Activated CD4-positive, alpha-beta T cell treated with anti-CD3 and anti-CD28 coated beads, Interleukin-2, amount 50 U/mL, for 24 hours (primary cell): ENCODE results near the gene AGBL5.

Experiments
- DNase-seq, 2 donors: peaks; one replicate each; pipeline ENCODE4 v3.0.0-alpha.2; 2020; ENCODE audit warnings: low read depth in 1 of 2, low spot score in 1 of 2

Gene AGBL5

GRCh38 chr2:27024188-27024587, 27.3 kb upstream of the AGBL5 start:
- no peak for DNase-seq

DNA sequence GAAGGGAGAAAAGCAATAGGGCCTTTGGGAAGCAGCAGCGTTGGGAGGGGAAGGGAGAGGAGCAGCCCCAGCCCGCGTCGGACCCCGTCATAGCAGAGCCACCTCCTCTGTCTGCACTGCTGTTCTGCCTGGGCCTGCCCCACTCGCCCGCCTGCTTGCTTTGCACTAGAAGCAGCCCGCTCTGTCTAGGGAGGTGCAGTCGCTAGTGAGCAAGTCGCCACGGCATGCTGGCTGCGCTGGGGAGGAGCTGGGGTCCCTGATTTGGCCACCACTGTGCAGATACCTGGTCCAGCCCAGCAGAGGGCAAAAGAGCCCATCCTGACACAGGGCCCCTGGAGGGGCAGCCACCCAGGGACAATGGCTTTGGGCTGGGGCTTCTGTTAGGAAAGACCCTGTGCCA, 26.7 kb upstream of the AGBL5 start:
- no peak for DNase-seq

- no peak for DNase-seq
Observed at GRCh38 chr2:27025281-27025800, 26.1 kb upstream of the AGBL5 start.

DNA sequence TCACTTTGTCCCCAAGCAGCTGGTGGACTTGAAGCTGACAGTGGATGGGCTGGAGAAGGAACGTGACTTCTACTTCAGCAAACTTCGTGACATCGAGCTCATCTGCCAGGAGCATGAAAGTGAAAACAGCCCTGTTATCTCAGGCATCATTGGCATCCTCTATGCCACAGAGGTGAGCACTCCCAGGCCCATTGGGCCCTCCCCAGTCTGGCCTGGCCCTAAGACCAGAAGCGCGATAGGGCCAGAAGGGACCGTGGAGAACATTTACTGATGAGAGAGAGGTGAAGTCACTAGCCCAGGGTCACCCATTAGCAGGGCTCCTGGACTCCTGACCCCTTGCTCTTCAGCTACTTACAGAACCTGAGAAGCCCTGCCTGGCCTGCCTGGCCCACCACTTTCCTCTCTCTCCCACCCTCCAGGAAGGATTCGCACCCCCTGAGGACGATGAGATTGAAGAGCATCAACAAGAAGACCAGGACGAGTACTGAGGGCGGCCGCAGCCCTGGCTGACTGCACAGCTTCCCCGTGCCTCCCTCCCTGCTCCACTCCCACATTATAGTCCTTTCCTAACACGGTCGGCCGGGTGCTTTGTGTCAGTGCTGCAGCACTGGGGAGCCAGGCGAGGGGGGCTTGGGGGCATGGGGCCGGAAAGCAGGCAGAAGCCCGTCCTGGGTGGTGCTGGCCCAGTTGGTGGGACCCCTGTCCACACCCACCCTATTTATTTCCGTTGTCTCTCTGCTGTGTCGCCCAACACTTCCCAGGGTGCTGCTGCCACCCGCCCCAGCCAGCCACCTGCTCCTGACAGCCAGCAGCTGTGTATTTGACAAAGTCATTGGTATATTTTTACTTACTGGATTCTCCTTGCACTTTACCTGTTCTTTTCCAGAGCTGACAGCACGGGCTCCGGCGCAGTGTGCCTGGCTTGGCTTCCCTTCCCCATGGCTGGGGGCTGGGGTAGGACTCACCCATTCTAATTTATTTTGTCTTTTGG, 25.3 kb upstream of the AGBL5 start:
- no peak for DNase-seq

- DNase-seq, result no peak
Observed at GRCh38 chr2:27027211-27027651, 24.2 kb upstream of the AGBL5 start.

- no peak for DNase-seq
Observed at GRCh38 chr2:27029051-27029450, 22.4 kb upstream of the AGBL5 start.

GRCh38 chr2:27032495-27033252, 18.8 kb upstream of the AGBL5 start, which contains the start of gene TMEM214:
Gene TMEM214, plus strand, starts transcription at chr2:27032965. Its CDS starts 51 bp downstream, at chr2:27033016.
- DNase-seq, result peak; percentile 59 to 70

GRCh38 chr2:27033253-27033852, 18.1 kb upstream of the AGBL5 start:
- no peak for DNase-seq

DNA sequence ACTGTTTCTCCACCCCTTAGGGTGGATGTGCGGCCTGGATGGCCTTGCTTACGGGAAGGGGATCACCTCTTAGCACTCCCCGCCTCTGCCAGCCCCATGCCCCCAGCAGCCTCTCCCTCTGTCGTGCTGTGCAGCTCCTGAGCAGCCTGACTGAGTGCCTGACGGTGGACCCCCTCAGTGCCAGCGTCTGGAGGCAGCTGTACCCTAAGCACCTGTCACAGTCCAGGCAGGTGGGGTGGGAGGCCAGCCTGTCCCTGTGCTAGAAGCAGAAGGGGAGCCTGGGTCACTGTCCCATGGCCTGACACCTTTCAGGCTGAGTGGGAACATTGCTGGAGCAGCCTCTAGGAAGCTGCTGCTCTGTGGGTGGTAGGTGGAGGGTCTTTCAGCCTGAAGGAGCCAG, 13.5 kb upstream of the AGBL5 start:
- DNase-seq, result no peak

DNA sequence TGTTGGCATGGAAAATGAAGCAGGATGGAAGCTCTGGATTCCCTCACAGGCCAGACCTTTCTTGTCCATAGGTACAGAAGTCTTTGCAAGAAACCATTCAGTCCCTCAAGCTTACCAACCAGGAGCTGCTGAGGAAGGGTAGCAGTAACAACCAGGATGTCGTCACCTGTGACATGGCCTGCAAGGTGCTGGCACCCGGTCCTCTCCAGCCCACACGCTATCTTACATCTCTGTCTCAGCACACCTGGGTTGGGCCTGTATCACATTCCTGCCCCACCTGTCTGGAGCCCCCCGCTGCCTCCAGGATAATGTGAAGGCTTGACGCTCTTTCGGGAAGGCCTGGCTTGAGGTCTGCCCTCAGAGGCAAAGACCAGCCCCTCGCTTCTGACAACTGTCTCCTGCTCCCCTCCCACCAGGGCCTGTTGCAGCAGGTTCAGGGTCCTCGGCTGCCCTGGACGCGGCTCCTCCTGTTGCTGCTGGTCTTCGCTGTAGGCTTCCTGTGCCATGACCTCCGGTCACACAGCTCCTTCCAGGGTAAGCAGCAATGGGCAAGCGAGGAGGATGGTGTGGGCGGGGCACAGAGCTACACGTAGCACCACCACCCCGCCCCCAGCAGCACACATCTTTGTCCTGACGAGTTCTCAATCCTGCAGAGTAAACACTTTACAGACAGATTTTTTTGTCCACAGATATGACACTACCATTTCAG, 12.7 kb upstream of the AGBL5 start:
- no peak for DNase-seq

- DNase-seq, result no peak
Observed at GRCh38 chr2:27039426-27039825, 12.0 kb upstream of the AGBL5 start.

GRCh38 chr2:27039871-27040270, 11.6 kb upstream of the AGBL5 start:
- no peak for DNase-seq

DNA sequence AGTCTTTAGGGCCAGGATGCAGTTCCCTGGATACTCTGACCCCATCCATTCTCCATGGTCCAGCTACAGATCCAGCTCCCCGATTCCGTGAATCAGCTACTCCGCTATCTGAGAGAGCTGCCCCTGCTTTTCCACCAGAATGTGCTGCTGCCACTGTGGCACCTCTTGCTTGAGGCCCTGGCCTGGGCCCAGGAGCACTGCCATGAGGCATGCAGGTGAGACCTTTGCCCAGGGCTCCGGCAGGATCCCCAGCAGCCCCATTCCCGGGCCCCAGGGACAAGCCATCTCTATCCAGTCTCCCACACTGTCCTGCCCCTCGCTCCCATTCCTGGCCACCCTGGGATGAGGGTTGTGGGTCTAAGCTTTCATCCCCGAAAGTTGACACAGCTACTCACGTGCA, 11.2 kb upstream of the AGBL5 start:
- no peak for DNase-seq

DNA sequence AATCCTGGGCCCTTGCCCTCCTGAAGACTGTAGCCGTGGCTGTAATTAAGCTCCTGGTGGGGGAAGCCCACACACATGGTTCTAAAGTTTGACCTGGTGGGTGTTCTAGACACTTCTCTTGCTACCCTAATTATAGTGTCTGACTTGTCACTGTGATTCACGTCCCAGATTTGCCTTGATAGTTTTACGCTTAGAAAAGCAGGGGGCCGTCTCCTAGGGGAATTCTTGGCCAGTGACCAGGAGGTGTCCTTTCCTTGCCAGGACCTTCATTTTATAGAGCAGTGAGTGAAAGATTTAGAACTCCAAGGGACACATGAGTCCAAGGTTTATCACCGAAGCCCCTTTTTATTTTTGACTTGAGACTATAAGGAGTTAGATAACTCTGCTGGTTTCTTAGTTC, 9.7 kb upstream of the AGBL5 start:
- no peak for DNase-seq

DNA sequence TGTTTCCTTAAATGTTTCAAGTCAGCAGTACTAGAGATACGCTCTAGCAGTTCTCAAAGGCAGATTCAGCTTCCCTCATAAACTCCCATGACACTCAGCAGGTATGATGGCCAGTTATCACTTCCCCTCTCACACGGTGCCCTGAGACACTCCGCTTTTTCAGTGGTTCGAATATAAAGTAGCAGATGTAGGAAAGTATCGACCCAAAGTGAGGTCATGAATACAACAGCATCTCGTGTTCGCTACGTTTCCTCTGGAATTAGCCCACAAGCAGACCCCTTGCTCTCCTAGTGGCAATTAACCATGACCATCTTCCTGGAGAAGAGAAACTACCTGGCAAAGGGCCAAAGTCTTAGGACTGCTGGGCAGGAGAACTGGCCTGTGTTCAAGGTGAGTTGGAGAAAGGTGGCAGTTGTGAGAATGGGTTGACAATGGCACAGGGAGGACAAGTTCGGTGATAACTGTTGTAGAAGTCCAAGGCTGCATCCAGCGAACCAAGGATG, 9.3 kb upstream of the AGBL5 start:
- no peak for DNase-seq

DNA sequence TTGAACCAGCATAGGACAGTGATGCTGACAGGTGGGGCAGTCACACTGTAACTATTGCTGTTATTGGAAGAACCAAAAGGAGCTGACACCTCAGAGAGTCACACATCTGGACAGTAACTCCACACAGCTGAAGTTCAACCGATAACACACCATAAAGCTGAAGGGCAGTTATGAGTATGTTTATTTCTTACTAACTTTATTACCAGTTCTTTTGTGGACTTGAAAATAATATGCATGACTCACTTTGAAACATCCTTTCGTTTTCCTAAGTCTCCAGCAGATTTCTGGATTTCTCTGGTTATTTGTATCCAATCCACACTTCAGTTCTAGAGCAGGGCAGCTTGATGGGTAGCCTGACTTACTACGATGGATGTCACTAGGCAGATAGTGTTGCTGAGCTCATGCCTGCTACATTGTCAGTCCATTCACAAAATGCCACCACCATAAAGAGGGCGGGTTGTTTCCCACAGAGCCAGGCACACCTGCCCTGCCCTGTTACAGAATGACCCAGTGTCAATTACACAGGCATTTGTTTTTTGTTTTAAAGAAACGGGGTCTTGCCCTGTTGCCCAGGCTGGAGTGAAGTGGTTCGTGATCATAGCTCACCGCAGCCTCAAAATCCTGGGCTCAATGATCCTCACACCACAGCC, 8.4 kb upstream of the AGBL5 start:
- DNase-seq, result no peak

DNA sequence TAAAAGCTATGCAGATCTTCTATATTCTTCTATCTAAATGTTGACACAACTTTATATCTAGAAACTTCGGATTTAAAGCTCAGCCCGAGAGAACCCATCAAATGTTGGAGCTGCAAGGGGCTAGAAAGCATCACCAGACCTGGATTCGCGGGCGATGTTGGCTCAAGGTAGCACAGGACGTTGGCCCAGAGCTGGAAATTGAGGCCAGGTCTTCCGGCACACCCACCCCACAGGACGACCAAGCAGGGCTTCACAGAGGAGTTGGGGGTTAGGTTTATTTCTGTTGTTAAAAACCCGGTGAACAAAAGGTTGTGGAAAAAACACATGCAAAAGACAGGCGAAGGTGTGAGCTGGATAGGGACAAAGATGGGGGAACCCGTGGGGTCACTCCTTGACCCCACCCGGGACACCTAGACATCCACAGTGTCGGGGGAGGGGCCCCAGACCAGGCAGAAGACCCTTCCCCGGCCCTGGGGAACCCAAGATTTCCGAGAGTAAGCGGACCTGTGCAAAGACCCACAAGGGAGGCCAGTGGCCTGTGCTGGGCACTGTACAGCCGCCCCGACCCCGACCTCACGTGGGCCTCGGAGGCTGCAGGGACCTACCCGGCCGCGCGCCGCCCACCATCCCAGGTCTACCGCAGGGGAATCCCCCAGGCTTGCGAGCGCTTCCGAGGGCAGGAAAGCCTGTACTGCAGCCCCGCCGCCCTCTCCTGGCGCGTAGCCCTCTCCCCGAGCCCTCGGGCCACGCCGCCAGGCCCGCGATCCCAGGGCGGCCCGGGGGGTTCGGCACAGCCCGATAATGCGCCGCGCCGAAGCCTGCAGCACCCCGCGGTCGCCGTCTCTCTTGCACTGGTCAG, 1.8 kb upstream of the AGBL5 start:
- DNase-seq, result peak; percentile 30 to 62

GRCh38 chr2:27050281-27050995, 1.0 kb upstream of the AGBL5 start:
- DNase-seq, result peak; percentile 90 to 98
